ENCODE data around the gene ZBTB47.

ZBTB47 gene

DNA sequence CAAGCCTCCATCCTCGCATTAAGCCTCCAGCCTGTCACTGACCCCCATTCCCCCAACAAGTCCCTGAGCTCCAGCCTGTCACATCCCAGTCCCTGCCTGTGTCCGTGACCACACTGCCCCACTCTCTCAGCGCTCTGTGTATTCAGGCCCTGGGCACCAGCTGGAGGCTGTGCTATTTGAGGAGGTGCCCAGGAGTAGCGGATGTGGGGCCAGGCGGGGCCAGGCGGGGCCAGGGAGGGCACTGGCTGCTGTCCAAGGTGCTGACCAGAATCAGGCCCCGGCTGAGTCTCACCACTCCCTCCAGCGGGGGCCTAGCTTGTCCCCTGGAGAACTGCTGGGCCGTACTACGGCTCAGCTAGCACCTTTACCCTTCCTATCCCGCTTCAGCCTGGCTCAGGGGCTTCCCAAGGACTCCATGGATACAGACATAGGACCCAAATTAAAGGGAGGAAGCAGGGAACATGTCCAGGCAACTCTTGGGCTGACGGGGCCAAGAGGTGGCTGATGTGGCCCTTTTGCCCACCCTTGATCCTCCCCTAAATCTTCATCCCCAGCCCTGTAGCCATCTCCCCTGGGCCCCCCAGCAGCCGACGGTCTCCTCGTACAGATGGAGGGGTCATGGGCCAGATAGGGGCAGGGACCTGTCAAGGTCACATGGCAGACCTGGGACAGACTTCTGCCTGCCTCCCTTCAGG is 48.0 kb downstream of the ZBTB47 start:
- DNase-seq = no peak

DNA sequence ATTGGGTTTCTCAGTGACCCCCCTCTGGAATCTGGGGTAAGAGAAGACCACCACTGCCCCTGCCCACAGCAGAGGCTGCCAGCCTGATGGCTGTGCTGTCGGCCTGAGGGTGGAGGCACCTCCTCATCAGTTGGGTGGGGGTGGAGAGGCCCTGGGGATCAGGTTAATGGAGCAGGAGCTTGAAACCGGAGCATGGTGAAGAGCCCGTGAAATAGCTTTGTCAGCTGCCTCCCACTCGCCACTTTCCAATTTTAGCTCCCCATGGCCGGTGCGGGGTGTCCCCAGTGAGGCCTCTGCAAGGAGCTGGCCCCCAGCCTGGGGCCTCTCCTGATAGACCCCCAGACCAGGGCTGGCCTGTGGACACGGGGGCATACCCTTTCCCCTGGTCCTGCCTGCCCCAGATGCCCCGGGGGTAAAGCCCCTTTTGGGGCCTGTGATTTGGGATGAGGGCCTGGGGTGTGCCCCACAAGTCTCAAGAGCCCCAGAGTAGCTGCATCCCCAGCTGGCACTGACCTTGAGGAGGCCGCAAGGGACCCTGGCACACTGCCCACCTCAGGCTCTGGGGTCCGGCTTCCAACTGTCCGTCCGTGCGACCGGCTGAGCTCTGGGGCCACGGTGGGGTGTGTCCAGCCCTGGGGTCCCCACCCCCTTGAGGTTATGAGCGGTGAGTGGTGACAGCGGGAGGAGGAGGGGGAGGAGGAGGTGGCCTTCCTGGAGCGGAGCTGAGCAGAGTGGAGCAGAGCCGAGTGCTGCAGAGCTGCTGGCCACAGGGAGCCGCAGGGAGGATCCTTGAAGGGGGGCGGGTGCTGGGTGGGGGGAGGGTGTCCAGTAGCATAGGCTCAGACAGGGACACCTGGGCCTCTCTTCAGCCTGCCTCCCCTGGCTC is 48.8 kb downstream of the ZBTB47 start, which contains the start of gene HHATL:
HHATL (minus strand) TSS at position 733 of the 886 bp plus-strand sequence. CDS start 1,972 bp downstream, outside the sequence.
- DNase-seq = no peak

DNA sequence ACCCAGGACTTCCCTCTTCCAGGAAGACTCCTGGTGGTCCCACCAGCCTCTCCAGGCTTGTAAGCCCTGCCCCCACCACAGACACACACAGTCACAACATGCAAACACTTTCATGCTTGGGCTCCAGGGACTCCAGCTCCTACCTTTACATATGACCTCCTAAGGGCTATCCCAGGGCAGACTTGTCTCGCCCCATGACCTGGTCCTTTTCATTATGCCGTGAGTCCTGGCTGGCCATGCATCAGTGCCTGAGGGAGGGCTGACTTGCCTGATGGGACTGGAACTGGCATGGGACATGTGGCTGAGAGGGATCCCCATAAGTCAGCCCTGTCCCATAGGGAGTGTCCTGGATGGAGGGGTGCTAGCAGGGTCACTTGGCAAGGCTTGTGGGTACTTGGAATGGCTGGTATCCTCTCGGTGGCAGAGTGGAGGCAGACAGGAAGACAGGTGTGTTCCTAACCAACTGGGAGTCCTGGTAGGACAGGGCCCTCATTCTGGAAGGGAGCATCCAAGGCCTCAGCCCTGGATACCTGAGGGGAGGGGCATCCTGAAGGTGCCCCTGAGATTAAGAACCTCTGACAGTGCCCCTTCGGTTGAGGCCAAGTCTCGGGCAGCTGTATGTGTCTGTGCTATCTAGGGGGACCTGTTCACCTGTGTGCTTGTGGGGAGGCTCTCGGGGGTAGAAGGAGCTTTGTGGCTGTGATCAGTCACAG is 49.6 kb downstream of the ZBTB47 start:
- no peak for DNase-seq

DNA sequence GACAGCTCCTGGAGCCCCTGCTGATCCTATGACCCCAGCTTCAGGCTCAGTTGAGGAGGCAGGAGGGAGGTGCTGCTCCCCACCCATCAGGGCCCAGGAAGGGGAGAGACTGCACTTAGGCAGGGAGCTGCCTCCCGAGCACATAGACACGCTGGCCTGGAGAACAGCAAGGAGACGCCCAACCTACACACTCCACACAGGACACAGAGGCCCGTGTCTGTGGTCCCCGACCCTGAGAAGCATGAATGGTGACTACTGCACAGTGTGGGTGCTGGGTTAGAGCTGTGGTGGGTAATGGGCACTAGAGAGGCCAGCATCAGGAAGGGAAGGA is 50.2 kb downstream of the ZBTB47 start:
- DNase-seq = no peak

DNA sequence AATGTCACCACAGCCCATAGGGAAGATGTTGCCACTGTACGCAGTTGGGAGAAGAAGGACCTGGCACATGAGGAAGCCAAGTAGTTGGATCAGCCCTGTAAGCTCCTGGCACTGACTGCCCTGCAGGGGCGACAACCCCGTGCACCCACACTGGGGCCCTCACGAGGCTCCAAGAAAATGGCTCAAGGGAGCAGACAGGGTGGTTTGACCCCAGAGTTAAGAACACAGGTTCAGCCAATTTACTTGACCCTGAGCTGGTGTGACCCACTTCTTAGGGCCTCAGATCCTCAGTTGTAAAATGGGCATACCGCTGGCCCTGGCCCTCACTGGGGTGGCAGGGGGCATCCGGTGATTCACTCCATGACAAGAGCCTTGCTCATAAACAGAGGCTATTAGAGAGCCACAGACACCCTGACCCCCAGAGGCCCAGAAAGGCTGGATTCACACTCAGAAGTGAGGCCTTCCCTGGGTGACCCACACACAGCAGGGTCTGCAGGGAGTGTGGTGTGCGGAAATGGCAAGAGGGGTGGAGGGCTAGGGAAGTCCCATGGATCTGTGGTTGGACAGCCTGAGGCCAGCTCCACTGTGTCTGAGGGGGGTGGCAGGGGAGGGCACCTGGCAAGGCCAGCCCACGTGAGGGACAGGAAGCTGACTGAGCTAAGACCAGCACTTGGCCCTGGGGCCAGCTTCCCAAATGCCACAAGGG is 50.8 kb downstream of the ZBTB47 start:
- DNase-seq = no peak

DNA sequence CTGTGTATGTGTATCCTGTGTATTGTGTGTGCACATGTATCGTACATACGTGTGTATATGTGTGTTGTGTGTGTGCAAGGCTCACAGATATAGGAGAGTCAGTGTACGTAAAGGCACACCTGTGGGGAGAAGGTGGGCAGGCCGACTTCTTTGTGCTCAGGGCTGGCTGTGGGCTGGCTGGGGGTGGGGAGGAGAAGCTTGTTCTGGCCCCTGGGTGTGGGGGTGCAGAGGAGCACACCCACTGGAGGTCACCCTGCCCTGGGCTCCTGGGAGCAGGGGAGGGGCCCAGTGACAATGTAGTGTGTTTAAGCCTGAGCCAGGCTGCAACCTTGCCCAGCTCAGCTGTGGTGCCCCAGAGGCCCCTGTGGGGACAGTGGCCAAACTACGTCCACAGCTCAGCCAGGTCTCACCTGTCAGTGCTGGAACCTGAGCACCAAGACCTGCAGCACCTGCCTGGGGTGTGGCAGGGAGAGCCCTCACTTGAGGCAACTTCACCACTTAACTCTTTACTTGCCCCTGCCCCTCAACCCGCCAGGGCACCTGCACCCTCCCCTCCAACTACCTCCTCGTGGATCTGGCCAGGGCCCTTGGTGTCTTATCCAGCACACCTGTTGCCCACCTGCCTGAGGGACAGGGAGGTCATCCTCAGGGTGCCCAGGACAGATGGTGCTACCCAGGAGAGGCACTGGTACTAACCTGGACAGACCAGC is 51.7 kb downstream of the ZBTB47 start:
- DNase-seq = no peak

DNA sequence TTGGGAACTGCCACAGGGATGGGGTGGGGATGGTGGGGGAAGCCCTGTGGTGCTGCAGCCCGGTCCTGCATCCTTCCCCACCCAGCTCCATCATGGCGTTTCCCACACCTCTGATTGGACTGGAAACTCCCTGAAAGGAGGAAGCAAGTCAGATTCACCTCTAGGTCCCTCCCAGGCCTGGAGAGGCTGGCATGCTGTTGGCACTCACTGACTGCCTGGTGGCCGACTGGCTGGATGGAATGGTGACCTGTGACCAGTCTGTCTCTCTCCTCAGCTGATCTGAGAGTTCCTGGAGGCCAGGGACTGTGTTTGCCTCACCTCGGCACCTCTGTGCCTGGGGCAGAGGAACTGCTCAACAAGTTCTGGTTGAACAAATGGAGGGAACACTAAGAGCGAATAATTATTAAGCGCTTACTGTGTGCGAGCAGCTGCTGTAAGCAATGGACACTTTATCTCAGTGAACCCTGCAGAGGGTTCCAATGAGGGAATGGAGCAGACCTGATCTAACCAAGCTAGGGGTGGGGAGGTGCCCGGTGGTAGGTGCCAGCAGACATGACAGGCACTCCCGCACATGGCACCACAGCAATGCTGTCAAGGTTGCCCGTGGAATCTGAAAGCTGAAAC is 52.6 kb downstream of the ZBTB47 start:
- no peak for DNase-seq

DNA sequence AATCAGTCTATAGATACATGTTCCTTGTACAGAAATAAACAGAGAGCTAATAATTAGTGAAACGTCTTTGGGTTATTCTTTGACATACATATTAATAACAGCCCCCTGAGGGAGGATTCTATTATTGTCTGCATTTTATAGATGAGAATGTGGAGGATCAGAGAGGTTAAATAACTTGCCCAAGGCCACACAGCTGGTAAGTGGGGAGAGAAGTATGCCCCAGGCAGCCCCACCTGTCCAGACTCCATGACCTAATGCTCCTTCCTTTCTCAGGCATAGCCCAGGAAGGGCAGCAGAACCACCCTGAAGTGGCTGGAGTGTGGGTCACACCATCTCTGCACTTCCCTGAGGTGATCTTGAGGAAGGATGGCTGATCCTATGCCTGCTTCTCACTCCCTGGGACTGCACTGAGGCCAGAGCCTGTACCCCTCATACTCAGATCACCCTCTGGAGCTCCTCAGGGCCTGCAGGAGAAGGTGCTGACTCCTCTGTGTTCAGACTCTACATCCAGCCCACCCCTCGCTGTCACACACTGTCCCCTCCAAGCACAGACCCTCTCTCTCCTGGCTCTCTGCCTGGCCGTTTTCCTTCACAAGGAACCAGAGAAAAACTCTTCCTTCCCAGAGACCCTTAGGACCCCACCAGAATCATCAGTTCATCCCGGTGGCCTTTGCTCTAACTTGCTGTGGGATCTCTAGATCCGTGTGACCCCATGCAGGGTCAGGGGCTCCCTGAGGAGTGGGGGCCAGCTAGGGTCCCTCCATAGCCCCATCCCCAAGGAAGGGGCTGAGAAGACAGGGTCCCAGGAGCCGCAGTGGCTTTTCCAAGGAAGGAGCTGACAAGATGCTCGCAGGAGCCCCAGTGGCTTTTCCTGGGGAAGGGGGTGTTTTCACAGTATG is 53.5 kb downstream of the ZBTB47 start:
- DNase-seq = no peak

DNA sequence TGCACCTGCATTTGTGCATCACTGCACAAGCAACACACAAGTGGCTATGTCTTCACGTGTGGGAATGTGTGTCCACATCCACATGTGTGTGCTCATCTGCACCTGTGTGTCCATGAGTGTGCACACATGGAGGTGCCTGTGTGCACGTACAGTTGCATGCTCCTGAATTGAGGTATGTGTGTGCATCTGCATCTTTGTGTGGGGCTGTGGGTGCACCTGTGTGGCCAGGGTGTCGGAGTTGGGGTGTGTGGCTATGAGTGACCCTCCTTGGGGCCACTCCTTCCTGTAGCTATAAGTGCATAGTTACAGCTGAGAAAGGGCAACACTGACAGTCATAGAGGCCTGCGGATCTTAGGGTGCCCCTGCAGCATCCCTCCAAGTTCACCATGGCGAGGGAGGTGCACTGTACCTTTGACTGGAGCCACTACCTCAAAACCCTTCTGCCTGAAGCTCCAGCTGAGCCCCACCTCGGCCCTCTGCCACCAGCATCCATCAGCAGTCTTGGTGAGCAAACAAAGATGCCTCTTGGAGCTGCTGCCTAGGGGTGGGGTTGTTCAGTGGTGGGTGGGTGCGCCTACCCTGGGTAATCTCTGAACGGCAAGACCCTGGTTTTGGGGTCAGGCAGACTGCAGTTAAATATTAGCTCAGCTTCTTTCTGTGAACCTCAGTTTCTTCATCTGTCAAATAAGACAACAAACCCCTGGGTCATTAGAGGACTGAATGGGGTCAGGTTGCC is 54.3 kb downstream of the ZBTB47 start:
- DNase-seq = no peak

DNA sequence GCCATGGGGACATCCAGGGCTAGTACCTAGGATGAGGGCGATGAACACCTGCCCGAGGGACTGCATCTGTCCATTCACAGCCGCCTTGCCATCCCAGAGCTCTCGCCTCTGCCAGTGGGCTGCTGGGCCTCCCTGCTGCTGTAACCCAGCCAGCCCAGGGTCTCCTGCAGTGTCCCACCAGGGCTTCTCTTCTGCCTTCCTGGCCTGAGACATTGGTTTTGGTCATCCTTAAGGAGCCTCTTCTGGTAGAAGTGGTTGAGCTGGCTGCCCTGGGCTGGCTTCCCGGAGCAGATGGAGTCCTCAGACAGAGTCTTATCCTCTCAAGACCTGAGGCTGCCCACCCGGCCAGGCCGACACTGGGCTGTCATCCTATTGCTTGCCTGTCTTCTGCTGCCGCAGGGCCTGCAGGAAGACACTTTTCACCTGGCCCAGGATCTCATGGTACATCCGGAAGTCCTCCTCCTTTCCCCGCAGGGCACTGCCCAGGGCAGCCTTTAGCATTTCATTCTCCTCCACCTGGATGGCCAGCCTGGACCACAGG is 55.2 kb downstream of the ZBTB47 start:
- DNase-seq = no peak

DNA sequence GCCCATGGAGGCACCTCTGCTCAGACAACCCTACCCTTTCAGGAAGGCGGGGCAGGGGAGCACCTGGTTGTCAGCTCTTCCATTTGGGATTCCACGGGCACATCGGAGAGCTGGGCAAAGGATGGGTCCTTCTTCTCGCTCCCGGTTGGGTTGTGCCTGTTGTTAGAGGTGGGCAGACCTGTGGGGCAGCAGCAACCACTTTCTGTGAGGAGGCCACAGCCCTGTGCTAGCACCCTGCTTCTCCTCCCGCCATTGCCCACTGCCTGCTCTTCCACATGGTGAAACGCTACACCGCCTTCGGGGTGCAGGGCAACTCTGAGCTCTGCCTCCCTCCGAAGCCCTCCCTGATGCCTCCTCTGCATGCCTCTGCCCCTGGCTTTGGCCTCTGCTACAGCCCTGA is 56.1 kb downstream of the ZBTB47 start:
- no peak for DNase-seq

DNA sequence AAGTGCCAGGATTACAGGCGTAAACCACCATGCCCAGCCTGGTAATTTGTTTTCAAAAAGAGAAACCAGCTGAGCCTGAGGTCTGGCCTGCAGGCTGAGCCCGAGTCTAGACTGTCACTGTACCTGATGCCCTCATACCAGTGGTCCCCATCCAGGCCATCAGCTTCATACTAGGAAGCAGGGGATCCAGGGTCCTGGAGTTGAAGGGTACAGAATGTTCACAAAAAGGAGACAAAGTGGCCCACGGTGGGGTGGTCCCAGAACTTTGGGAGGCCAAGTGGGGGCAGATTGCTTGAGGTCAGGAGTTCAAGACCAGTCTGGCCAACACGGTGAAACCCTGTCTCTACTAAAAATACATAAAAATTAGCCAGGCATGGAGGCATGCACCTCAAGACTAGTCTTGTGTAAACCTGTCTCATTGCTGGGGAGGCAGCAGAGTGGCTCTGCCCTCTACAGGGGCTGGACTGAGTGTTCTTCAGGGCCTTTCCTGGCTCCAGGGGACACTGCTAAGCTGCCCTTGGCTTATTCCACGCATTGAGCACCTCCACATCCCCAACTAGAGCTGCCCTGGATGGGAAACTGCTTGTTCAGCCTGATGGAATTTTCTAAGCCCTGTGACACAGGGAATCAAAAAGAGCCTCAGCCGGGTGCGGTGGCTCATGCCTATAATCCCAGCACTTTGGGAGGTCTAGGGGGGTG is 57.0 kb downstream of the ZBTB47 start:
- DNase-seq = no peak

DNA sequence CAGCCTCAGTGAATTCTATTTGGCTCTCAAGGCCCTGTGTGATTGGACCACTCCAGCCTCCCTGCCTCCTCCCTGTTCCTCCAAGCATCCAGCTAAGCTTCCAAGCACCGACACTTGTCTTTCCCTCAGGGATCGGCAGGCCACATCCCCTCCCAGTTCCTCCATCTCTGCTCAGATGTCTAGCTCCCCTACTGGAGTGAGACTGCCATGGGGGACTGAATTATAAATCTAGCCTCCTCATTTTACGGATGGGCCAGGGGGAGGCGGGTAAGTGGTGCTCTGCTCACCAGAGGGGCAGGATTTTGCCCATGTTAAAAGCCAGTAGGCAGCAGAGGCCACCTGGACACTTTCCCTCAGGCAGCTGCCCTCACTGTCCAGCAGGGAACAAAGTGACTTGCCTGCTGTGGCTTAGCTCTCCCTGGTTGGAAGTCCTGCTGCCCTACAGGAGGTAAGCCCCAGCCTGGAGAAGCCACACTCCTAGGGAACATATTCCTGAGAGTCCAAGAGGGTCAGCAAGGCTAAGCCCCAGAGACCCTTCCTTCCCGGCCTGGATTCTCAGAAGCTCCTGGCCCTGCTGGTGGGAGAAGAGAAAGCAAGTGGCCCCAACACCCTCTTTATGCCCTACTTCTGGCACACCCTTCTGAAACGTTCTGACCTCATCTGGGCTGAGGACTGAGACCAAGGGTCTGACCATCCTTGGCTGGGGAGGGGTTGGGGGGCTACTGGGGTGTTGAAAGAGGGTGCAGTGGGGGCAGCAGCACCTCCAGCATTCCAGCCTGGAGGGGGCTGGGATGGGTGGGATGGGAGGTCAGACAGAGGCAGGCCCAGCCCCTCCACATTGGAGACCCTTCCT is 58.2 kb downstream of the ZBTB47 start:
- DNase-seq = no peak

DNA sequence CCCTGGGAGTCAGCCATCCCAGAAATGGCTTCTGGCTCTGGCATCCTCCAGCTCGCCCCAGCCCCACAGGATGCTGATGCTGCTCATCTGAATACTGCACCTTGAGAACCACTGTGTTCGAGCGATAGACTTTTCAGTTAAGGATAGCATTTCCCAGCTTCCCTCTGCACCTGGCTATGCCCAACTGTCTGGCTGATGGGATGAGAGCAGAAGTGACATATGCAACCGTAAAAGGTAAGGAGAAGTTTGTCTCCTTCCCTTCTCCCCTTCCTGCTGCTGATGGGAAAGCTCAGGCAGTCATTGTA is 58.8 kb downstream of the ZBTB47 start:
- DNase-seq = no peak

DNA sequence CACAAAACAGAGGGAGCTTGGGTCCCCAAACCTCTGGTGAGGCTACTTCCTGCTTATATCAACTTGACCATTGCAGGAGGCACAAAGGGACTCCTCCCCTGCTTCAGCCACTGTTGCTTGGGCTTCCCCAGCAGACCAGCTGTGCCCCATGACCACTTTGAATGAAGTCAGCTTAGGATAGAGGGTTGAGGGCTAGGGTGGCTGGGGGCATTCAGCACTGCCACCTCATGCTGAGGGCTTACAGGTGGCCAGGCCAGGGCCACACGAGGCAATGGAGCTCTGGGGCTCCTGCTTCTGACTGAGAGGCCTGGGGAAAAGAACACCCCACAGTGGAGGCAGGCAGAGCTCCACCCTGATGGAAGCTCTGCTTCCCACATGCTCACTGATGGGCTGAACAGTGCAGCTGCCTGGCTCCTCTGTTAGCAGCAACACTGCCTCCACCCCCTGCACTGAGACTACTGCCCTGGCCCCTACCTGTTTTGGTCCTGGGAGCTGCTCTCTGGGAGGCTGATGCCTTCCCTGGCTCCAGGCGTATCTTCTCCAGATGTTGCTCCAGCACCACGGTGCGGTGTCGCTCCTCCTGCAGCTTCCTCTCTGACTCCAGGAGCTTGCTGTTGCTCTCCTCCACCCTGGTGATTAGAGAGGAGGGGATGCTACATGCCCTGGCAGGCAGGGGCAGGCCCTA is 59.3 kb downstream of the ZBTB47 start:
- DNase-seq = no peak

DNA sequence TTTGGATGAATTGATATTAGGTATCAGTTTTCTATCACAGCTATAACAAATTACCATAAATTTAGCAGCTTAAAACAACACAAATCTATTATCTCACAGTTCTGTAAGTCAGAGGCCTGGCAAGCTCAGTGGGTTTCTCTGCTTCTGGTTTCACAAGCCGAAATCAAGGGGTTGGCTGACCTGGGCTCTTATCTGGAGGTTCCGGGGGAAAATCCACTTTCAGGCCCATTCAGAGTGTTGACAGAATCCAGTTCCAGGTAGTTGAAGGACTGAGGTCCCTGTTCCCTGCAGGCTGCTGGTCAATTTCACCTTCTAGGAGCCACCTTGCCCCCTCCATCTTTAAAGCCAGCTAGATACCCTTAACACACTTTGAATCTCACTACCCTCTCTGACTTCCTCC is 60.2 kb downstream of the ZBTB47 start:
- no peak for DNase-seq

DNA sequence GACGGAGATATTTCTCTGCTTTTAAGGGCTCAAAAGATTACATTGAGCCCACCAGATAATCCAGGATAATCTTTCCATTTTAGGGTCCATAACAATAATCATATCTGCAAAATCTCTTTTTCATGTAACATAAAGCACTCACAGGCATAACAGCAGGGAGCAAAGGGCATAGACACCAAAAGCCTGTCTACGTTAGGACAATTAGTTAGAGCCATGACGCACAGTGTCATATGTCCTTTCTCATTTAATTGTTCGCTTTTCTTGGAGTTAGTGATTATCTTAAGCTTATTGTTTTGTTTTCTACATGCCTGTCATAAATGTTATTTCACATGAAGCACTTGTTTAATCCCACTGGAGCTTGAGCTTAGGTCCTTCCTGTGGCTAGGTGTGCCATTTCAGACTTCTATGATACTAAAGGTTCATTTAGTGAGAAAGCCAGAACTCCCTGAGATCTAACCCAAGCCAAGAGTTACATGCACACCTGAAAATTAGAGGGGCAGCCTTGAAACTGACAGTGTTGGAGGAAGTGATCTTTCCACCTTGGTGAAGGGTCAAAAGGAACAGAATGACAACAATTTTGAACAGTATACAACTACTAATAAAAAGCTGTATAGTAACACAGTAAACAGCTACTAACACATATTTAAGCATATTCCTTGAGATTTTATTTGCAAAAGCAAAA is 60.8 kb downstream of the ZBTB47 start:
- no peak for DNase-seq

Measured in DMS 273 treated with DMSO at 0.1 percent for 48 hours (cell line).